Erythroblast (primary cell): ENCODE results near the gene SYNM.

ENCODE experiments used
- DNase-seq, 2 experiments: peaks; one replicate each; lab custom pipeline; 2025; lab: John Stamatoyannopoulos, UW
- GATA1 ChIP-seq: IDR thresholded peaks from 2 replicates; pipeline ENCODE4 v1.6.1; 2011; ENCODE audit warnings: low read depth, mild to moderate bottlenecking, control low read depth, low read length, moderate library complexity
- POLR2A ChIP-seq: IDR thresholded peaks from 2 replicates; pipeline ENCODE4 v1.6.1; 2011; ENCODE audit warnings: mild to moderate bottlenecking, low read length

SYNM gene

DNA sequence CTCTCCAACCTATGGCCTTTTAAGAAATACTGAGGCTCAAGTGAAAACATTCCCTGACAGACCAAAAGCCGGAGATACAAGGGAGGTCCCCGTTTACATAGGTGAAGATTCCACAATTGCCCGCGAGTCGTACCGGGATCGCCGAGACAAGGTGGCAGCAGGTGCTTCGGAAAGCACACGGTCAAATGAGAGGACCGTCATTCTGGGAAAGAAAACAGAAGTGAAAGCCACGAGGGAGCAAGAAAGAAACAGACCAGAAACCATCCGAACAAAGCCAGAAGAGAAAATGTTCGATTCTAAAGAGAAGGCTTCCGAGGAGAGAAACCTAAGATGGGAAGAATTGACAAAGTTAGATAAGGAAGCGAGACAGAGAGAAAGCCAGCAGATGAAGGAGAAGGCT lies 24.8 kb downstream of the SYNM start:
- DNase-seq: no peak
- no peak for TF ChIP-seq GATA1
- no peak for TF ChIP-seq POLR2A

DNA sequence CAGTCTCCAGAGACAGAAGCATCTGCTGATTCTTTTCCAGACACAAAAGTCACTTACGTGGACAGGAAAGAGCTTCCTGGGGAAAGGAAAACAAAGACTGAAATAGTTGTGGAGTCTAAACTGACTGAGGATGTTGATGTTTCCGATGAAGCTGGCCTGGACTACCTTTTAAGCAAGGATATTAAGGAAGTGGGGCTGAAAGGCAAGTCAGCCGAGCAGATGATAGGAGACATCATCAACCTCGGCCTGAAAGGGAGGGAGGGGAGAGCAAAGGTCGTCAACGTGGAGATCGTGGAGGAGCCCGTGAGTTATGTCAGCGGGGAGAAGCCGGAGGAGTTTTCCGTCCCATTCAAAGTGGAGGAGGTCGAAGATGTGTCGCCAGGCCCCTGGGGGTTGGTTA lies 25.4 kb downstream of the SYNM start:
- DNase-seq: no peak

DNA sequence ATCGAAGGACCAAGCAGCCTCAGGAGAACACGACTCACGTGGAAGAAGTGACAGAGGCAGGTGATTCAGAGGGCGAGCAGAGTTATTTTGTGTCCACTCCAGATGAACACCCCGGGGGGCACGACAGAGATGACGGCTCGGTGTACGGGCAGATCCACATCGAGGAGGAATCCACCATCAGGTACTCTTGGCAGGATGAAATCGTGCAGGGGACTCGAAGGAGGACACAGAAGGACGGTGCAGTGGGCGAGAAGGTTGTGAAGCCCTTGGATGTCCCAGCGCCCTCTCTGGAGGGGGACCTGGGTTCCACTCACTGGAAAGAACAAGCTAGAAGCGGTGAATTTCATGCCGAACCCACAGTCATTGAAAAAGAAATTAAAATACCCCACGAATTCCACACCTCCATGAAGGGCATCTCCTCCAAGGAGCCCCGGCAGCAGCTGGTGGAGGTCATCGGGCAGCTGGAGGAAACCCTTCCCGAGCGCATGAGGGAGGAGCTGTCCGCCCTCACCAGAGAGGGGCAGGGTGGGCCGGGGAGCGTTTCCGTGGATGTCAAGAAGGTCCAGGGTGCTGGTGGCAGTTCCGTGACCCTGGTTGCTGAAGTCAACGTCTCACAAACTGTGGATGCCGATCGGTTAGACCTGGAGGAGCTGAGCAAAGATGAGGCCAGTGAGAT lies 26.0 kb downstream of the SYNM start:
- TF ChIP-seq POLR2A: no peak
- DNase-seq: no peak

More for the DNA sequence above, 25.4 kb downstream of the SYNM start:
- no peak for TF ChIP-seq POLR2A
- TF ChIP-seq GATA1: no peak

DNA sequence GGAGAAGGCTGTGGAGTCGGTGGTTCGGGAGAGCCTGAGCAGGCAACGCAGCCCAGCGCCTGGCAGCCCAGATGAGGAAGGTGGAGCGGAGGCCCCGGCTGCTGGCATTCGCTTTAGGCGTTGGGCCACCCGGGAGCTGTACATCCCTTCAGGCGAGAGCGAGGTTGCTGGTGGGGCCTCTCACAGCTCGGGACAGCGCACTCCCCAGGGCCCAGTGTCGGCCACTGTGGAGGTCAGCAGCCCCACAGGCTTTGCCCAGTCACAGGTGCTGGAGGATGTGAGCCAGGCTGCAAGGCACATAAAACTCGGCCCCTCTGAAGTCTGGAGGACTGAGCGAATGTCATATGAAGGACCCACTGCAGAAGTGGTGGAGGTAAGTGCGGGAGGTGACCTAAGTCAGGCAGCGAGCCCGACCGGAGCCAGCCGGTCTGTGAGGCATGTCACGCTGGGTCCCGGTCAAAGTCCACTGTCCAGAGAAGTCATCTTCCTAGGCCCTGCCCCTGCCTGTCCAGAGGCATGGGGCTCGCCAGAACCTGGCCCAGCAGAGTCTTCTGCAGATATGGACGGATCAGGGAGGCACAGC lies 26.7 kb downstream of the SYNM start:
- no peak for DNase-seq
- TF ChIP-seq POLR2A: no peak
- TF ChIP-seq GATA1: no peak

DNA sequence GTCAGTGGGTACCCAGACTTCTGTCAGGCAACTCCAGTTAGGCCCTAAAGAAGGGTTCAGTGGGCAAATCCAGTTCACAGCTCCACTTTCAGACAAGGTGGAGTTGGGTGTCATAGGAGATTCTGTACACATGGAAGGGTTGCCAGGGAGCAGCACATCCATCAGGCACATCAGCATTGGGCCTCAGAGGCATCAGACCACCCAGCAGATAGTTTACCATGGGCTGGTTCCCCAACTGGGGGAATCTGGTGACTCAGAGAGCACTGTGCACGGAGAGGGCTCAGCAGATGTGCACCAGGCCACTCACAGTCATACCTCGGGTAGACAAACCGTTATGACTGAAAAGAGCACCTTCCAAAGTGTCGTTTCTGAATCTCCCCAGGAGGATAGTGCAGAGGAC lies 27.2 kb downstream of the SYNM start:
- TF ChIP-seq GATA1 (no peak), POLR2A (no peak)
- no peak for DNase-seq

DNA sequence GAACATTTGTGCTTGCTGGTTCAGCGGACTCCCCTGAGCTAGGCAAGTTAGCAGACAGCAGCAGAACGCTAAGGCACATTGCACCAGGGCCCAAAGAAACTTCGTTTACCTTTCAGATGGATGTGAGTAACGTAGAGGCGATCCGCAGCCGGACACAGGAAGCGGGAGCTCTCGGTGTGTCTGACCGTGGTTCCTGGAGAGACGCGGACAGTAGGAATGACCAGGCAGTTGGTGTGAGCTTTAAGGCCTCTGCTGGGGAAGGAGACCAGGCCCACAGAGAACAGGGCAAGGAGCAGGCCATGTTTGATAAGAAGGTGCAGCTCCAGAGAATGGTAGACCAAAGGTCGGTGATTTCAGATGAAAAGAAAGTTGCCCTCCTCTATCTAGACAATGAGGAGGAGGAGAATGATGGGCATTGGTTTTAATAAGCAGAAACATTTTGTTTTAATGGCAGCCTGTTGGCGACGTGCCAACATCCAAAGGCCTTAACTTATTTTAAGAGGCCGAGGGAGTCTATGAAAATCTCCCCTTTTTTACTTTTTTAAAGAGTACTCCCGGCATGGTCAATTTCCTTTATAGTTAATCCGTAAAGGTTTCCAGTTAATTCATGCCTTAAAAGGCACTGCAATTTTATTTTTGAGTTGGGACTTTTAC lies 27.9 kb downstream of the SYNM start:
- DNase-seq: no peak
- TF ChIP-seq POLR2A (no peak), GATA1 (no peak)

DNA sequence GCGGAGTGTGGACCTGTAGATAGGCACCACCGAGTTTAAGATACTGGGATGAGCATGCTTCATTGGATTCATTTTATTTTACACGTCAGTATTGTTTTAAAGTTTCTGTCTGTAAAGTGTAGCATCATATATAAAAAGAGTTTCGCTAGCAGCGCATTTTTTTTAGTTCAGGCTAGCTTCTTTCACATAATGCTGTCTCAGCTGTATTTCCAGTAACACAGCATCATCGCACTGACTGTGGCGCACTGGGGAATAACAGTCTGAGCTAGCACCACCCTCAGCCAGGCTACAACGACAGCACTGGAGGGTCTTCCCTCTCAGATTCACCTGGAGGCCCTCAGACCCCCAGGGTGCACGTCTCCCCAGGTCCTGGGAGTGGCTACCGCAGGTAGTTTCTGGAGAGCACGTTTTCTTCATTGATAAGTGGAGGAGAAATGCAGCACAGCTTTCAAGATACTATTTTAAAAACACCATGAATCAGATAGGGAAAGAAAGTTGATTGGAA lies 29.5 kb downstream of the SYNM start:
- no peak for DNase-seq
- no peak for TF ChIP-seq POLR2A
- no peak for TF ChIP-seq GATA1

DNA sequence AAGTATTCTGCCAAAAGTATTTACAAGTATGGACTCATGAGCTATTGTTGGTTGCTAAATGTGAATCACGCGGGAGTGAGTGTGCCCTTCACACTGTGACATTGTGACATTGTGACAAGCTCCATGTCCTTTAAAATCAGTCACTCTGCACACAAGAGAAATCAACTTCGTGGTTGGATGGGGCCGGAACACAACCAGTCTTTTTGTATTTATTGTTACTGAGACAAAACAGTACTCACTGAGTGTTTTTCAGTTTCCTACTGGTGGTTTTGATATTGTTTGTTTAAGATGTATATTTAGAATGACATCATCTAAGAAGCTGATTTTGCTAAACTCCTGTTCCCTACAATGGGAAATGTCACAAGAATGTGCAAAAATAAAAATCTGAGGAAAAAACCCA lies 30.3 kb downstream of the SYNM start:
- TF ChIP-seq GATA1 (no peak), POLR2A (no peak)
- no peak for DNase-seq

DNA sequence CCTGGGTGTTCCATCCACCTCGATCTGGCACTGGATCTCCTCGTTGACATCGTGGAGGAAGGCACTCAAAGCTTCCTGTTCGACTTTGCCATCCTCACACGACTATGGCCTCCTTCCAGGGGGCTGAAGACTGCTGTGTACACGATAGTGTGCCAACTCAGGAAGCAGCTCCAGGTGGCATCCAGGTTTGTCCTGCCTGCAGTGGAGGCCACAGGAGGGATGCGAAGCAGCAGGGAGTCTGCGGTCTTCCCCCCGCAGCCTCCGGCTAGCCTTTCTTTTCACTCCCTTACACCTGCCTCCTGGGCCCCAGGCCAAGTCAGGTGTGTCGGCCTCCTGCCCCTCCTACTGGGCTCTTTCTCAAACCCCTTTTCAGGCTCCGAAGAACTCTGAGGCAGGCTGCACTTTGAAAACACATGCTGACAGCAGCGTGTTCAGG lies 32.2 kb downstream of the SYNM start:
- TF ChIP-seq GATA1: no peak
- TF ChIP-seq POLR2A: no peak
- DNase-seq: no peak

DNA sequence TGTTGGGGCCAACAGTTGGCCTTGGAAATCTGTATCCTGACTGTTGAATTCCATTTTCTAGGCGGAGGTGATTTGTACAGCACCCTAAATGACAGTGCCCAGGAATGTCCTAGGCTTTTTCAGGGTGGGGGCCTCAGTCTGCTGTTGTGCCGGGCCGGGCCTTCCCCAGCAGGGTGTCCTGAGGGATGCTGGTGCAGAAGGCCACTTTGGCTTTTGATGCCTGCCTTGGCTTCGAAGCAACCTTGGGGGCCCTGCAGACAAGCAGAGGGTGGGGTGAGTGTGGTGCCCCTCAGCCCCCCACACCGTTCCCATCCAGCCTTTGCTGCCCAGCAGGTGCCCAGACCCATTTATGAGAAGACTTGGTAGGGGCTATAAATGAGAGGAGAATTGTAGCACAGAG lies 33.0 kb downstream of the SYNM start:
- TF ChIP-seq GATA1 (no peak), POLR2A (no peak)
- no peak for DNase-seq

DNA sequence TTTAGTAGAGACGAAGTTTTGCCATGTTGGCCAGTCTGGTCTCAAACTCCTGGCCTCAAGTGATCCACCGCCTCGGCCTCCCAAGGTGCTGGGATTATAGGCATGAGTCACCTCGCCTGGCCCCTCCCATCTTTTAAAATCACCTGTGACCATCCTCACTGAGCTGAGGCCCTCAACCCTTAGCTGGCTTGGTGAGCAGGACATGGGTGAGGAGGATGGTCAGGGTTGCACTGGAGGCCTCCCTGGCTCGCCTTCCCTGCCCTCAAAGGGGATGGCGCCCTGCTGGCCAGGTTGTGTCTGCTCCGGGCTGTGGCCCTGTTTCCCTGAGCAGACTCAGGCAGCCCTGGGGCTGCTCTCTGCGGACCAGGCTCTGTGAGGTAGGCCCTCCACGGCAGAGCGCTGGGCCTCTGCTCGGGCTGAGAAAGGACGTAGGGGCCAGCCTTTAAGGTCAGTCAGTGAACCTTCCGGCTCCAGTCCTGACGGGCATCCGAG lies 33.7 kb downstream of the SYNM start:
- no peak for DNase-seq
- TF ChIP-seq POLR2A (no peak), GATA1 (no peak)

DNA sequence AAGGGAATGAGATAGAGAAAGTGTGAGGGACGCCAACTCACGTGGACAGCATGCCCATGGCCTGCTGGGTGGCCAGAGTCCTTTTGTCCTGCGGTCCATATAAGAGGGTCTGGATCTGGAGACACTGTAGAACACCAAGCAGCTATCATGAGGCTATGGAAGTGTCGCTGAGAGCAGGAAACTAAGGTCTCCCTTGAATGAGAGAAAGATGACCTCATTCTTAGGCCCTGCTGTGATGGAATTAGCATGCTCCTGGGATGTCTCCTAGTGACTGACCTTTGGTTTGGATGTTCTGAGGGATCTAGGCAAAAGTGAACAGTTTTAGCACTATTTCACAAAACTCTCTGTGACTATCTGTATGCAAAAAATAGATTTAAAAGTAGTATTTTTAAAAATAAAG lies 34.4 kb downstream of the SYNM start:
- DNase-seq: no peak
- TF ChIP-seq POLR2A: no peak
- TF ChIP-seq GATA1: no peak

DNA sequence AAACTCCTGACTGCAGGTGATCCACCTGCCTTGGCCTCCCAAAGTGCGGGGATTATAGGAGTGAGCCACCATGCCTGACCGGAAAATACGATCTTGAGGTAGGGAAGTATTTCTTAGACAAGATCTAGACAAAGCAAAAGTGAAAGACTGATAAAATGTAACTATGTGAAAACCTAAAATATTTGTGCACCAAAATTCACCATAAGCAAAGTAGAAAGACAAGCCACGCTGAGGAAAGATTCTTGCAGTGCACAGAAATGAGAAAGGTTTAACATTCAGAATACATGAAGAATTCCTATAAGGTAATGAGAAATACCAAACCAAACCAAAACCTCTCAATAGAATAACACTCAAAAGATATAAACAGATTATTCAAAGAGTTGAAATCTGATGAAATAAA lies 35.7 kb downstream of the SYNM start:
- TF ChIP-seq POLR2A: no peak
- no peak for TF ChIP-seq GATA1
- DNase-seq: no peak

DNA sequence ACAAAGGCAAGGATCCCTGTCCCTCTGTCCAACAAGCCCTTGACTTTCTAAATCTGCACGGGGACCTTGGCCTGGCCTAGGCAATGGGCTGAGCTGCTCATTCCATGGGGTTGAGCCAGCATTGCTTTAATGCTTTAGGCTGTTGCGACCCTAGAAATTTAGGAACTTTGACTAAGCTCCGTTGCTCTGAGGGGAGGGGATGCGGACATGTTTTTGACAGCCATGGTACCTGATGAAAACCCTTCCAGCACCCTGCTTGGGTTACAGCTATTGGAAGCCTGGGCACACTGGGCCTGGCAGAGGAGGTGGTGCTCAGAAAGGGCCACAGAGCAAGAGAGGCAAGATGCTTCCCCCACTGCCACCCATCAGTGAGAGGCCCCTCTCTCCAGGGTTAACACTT lies 37.1 kb downstream of the SYNM start:
- no peak for TF ChIP-seq POLR2A
- TF ChIP-seq GATA1: no peak
- no peak for DNase-seq

DNA sequence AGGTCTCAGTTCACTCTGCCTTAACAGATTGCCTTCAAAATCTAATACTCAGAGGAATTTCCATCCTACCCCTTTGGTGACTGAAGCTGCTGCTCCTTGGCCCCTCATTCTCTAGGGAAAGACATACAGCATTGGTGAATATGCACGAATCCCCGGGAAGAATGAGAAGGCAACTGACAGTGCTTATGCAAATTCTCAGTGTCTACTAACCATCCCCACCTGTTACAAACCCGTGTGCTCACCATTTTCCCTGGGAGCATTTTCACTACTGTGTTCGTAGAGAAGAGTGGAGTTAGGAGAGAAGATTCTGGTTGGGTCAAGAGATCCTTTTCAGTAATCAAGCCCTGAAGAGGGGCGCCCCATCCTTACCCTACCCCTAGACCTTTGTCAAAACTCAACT lies 37.7 kb downstream of the SYNM start:
- TF ChIP-seq GATA1 (no peak), POLR2A (no peak)
- no peak for DNase-seq
